Upper lobe of left lung (tissue), 4 donors: Measurements from ENCODE around the gene SULT1A1.

Experiments
- POLR2A ChIP-seq, 4 donors: fragments of 450-650 bp; IDR thresholded peaks; one replicate each; pipeline ENCODE4 v1.5.1; 2016 to 2017; ENCODE audit warnings: antibody characterized with exemption in 4 of 4, mild to moderate bottlenecking in 2 of 4
- POLR2AphosphoS5 ChIP-seq, 2 donors: sonication (generic); formaldehyde crosslinking; IDR thresholded peaks; one replicate each; pipeline ENCODE4 v1.5.1; 2017; ENCODE audit warnings: antibody characterized with exemption in 2 of 2
- TF ChIP-seq, protein P1 (sequence below), 6 experiments: fragments of 450-650 bp in 4 of 6; fragments of 200-600 bp in 2 of 6; sonication (generic) in 2 of 6; IDR thresholded peaks; one replicate each; pipeline ENCODE4 v1.5.1; 2016 to 2019; ENCODE audit warnings: antibody characterized with exemption in 6 of 6

DNA sequence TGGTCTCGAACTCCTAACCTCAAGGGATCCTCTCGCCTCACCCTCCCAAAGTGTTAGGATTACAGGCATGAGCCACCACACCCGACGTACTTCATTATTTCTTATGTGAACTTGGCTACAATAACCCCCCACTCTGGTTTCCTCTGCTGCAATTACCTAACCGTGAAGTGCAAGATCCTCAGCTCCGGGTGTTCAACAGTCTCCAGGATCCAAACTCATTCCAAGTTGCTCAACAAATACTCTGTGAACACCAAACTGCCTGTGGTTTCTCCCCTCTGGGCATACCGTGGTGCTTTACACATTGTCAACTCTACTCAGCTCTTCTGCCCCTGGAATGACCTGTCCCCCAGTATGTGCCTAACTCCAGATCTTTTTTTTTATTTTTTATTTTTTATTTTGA, 6.8 kb upstream of the SULT1A1 start:
- TF ChIP-seq, protein P1, sequence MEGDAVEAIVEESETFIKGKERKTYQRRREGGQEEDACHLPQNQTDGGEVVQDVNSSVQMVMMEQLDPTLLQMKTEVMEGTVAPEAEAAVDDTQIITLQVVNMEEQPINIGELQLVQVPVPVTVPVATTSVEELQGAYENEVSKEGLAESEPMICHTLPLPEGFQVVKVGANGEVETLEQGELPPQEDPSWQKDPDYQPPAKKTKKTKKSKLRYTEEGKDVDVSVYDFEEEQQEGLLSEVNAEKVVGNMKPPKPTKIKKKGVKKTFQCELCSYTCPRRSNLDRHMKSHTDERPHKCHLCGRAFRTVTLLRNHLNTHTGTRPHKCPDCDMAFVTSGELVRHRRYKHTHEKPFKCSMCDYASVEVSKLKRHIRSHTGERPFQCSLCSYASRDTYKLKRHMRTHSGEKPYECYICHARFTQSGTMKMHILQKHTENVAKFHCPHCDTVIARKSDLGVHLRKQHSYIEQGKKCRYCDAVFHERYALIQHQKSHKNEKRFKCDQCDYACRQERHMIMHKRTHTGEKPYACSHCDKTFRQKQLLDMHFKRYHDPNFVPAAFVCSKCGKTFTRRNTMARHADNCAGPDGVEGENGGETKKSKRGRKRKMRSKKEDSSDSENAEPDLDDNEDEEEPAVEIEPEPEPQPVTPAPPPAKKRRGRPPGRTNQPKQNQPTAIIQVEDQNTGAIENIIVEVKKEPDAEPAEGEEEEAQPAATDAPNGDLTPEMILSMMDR (IDR thresholded peaks at IDR 0.05) = no peak
- TF ChIP-seq POLR2AphosphoS5 (IDR thresholded peaks at IDR 0.05) (no peak), POLR2A (IDR thresholded peaks at IDR 0.05) (no peak)
